ENCODE measurements around the gene ITPA. TPM values are rescaled to one million over a fixed set of nuclear protein-coding genes. Genes with fewer than 3 reads are reported as not detected.

ITPA gene
- total RNA-seq, result 31.5 and 46.1 TPM in 2 replicates

DNA sequence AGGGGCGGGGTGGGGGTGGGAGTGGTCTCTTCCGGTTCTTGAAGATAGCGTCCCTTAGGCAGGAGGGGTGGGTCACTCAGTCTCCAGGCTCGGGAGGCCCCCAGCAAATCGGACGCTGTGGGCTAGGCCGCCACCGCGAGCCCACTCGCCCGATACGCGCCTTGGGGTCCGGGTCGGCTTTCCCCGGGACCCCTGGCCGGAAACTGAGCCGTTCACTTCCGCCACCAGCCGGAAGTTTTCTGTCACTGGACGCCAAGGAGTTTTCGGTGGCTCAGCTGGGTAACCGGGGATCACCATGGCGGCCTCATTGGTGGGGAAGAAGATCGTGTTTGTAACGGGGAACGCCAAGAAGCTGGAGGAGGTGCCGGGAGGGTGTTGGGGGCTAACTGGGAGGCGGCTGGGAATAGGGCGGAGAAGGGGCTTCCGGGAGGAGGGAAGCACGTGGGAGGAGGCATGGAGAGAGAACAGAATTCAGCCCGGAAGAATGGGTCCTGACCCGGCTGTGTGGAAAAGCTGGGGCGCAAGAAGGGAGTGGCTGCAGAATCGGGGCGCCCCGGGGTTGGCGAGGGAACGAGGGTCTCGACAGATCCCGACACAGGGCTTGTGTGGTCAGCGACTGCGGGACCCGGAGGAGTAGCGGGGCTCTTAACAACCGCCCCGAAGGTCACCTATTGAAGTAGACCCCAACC, at the start of gene ITPA:
Gene ITPA, plus strand, starts transcription at position 242 of the 689 bp plus-strand sequence. Its CDS starts 54 bp downstream, at position 296.

DNA sequence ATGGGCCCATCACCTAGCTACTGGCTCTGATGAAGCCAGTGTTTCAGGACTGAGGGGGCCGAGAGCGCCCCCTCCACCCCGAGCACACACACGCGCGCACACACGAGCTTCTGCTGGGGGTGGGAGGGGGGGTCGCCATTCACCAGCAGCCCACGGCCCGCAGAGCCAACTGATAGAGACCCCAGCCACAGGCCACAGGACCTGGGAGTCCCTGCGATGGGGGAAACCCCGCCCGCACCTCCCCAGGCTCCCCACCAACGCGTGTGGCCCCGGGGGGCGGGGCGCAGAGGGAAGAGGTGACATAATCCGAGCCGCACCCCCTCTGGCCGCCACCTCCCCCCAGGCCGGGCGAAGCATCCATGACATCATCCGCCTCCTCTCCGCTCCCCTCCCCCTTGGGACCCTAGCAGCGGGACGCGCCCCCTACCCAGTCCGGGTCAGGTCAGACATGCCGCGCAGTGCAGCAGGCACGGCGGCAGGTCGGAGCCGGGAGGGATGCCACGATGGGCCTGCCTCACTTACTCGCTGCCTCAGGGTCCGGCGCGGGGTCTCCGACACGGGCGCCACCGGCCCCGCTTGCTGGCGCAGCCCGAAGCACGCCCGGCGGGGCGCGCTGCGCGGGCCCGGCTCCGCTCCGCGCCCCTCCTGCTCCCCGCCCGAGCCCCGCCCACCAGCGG, 36.2 kb upstream of the ITPA start, which contains the start of gene LZTS3:
Gene LZTS3, minus strand, starts transcription at position 617 of the 677 bp plus-strand sequence. CDS start 6,386 bp downstream, outside the sequence.

DNA sequence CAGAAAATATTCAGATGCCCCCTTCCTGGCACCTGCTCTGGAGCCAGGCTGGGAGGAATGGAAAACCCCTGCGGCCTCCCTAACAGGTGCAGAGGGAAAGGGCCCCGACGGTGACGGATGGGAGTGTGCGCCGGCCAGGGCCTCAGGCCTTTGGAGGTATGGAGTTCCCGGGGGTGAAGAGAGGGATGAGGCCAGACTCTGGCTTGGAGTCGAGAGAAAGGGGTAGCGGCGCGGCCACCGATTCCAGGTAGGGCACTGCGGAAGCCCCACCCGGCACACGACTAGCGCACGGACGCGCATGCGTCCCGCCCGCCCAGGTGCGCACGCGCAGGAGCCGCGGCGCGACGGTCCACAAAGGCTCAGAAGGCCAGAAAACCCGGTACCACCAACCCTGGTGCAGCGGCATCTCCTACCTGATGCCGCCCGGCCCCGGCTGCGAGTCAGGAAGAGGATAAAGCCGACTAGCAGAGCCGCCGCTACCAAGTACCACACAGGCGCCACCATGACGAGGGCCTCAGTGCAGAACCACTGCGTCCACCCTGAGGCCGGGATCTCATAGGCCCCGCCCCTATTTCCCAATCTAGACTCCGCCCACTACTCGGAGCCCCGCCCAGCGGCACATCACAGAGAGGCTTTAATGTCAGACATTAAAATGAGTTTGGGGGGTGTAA, 5.0 kb upstream of the ITPA start, which contains the start of gene DDRGK1:
Gene DDRGK1, minus strand, starts transcription at position 559 of the 671 bp plus-strand sequence. Its CDS starts 55 bp downstream, at position 504.

DNA sequence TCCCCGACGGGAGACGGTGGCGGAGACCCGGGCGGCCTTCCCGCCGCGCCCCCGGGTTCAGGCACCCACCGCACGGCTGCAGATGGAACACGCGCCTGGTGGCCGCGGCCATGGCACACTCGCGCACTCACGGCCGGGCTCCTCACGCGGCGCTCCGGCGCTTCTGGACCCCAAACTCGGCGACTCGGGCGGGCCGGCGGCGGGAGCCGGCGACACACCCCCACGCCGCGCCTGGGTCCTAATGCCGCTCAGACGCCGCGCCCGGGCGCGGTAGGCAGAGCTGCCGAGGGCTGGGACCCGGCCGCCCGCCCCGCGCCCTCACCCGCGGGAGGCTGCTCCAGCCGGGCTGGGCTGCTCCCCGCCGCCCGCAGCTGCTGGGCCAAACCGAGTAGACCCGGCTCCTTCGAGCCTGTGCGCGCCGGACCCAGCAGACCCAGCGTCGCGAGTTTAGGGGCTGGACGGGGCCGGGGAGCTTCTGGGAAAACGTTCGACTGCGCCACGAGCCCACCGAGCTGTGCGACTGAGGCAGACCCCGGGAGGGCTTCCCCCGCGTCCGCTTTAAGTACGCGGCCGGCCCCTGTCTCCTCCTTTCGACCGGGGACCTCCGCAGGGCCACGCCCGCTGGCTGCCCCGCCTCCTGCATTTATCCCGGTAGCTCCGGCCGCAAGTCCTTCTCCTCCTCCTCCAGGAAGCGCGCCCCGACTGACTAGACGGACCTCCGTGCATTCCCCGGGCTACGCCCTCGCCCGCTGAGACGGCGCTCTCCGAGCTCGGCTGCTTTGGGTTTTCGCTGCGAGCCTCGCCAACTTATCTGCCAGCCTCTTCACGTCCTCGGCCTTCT, 29.9 kb downstream of the ITPA start, which contains the start of gene SLC4A11:
Gene SLC4A11, minus strand, starts transcription at position 165 of the 841 bp plus-strand sequence. Its CDS starts 53 bp downstream, at position 112.

Other genes starting within 250 kb of the ITPA start
- 0.29 TPM in 1 of 2 replicates, not detected in the other for gene GNRH2, start 165.9 kb upstream of the ITPA start, total RNA-seq
- 27.8 and 28.4 TPM in 2 replicates for gene MRPS26, start 163.4 kb upstream of the ITPA start, total RNA-seq
- not detected in 2 replicates for gene OXT, start 137.9 kb upstream of the ITPA start, total RNA-seq
- gene AVP, start 124.8 kb upstream of the ITPA start, total RNA-seq, result not detected in 2 replicates
- gene FASTKD5, start 49.6 kb upstream of the ITPA start, total RNA-seq, result 9.8 and 14.9 TPM in 2 replicates
- gene UBOX5, start 49.6 kb upstream of the ITPA start, total RNA-seq, result 4.8 and 6.2 TPM in 2 replicates
- 6.0 and 6.3 TPM in 2 replicates for gene LZTS3, start 35.9 kb upstream of the ITPA start, total RNA-seq
- gene DDRGK1, start 4.8 kb upstream of the ITPA start, total RNA-seq, result 25.2 and 49.0 TPM in 2 replicates
- gene SLC4A11, start 29.7 kb downstream of the ITPA start, total RNA-seq, result 2.2 and 2.9 TPM in 2 replicates
- gene DNAAF9, start 198.2 kb downstream of the ITPA start, total RNA-seq, result 15.3 and 16.6 TPM in 2 replicates